Effector memory CD8-positive, alpha-beta T cell (primary cell): ENCODE data around the gene NTF4.
"Not testable (repeated sequence)": the region's sequence is repeated elsewhere in the genome, so short reads cannot be mapped to it uniquely, and the experiment has no call there.

Source experiments
- ATAC-seq: fragments of 150-1000 bp; cut with Tn5 transposase; replicated peaks from 2 replicates; pipeline ENCODE4 v1.10.0; 2021; ENCODE audit warnings: mild to moderate bottlenecking, moderate library complexity
- DNase-seq, 3 experiments: peaks; one replicate each; pipeline ENCODE4 v3.0.0; 2021
- H3K27ac Mint-ChIP-seq, 2 donors: one replicate each; pipeline ENCODE4 v1.8.0; 2022; ENCODE audit warnings: mild to moderate bottlenecking in 2 of 2, mixed read lengths in 2 of 2, moderate library complexity in 2 of 2
- H3K27me3 Mint-ChIP-seq, 2 donors: one replicate each; pipeline ENCODE4 v1.8.0; 2022; ENCODE audit warnings: mixed read lengths in 2 of 2
- H3K36me3 Mint-ChIP-seq: one replicate; pipeline ENCODE4 v1.8.0; 2022; ENCODE audit warnings: mild to moderate bottlenecking, moderate library complexity, mixed read lengths; ENCODE audit not compliant: insufficient read depth
- H3K4me1 Mint-ChIP-seq, 2 donors: one replicate each; pipeline ENCODE4 v1.8.0; 2022; ENCODE audit warnings: low read depth in 2 of 2, mixed read lengths in 2 of 2
- H3K4me3 Mint-ChIP-seq, 2 donors: one replicate each; pipeline ENCODE4 v1.8.0; 2022; ENCODE audit warnings: mild to moderate bottlenecking in 2 of 2, mixed read lengths in 2 of 2, moderate library complexity in 2 of 2
- H3K9me3 Mint-ChIP-seq, 2 donors: one replicate each; pipeline ENCODE4 v1.8.0; 2022; ENCODE audit warnings: mixed read lengths in 2 of 2

The NTF4 gene

GRCh38 chr19:49080392-49080791, 15.8 kb upstream of the NTF4 start:
- no peak overlapping the region for H3K27ac Mint-ChIP-seq
- no peak overlapping the region for H3K4me3 Mint-ChIP-seq
- H3K36me3 Mint-ChIP-seq = peaks cover 13% of the 10 kb centered on the region
- peaks cover 11 to 20% of the 10 kb centered on the region in 2 donors for H3K27me3 Mint-ChIP-seq
- ATAC-seq = no peak
- DNase-seq = no peak
- no peaks in the 10 kb centered on the region for H3K9me3 Mint-ChIP-seq
- H3K4me1 Mint-ChIP-seq = peaks cover 3 to 4% of the 10 kb centered on the region in 2 donors

- not testable (repeated sequence) for H3K4me3 Mint-ChIP-seq, ATAC-seq, H3K9me3 Mint-ChIP-seq, H3K27ac Mint-ChIP-seq, H3K36me3 Mint-ChIP-seq, H3K4me1 Mint-ChIP-seq
- DNase-seq = peak in 1 of 3 experiments; percentile 19
- peaks cover 47 to 66% of the 10 kb centered on the region in 2 donors for H3K27me3 Mint-ChIP-seq
These were observed 10.3 kb upstream of the NTF4 start for GRCh38 chr19:49074869-49075268.

- Mint-ChIP-seq H3K27me3 (peaks cover 58 to 78% of the 10 kb centered on the region in 2 donors), H3K36me3 (no peaks in the 10 kb centered on the region), H3K27ac (no peak overlapping the region), H3K4me1 (peaks cover 7 to 8% of the 10 kb centered on the region in 2 donors), H3K9me3 (peaks cover 0 to 1% of the 10 kb centered on the region in 2 donors), H3K4me3 (peak overlapping the region in 1 of 2 donors; percentile 62)
- DNase-seq (no peak), ATAC-seq (no peak)
These were observed 9.1 kb upstream of the NTF4 start for GRCh38 chr19:49073514-49074378.

GRCh38 chr19:49071860-49072547, 7.4 kb upstream of the NTF4 start:
- peaks cover 70 to 88% of the 10 kb centered on the region in 2 donors for H3K27me3 Mint-ChIP-seq
- H3K4me1 Mint-ChIP-seq = peaks cover 7 to 8% of the 10 kb centered on the region in 2 donors
- H3K27ac Mint-ChIP-seq = no peak overlapping the region
- peaks cover 0 to 1% of the 10 kb centered on the region in 2 donors for H3K9me3 Mint-ChIP-seq
- no peak overlapping the region for H3K4me3 Mint-ChIP-seq
- H3K36me3 Mint-ChIP-seq = no peaks in the 10 kb centered on the region
- ATAC-seq = no peak
- no peak for DNase-seq

- DNase-seq (no peak), ATAC-seq (no peak)
- Mint-ChIP-seq H3K36me3 (no peaks in the 10 kb centered on the region), H3K27me3 (peaks cover 75 to 92% of the 10 kb centered on the region in 2 donors), H3K4me3 (no peak overlapping the region), H3K9me3 (peaks cover 0 to 1% of the 10 kb centered on the region in 2 donors), H3K4me1 (peaks cover 7 to 9% of the 10 kb centered on the region in 2 donors), H3K27ac (no peak overlapping the region)
These were observed 5.8 kb upstream of the NTF4 start for GRCh38 chr19:49070416-49070815.

GRCh38 chr19:49069026-49069425, 4.4 kb upstream of the NTF4 start:
- Mint-ChIP-seq H3K4me1 (peaks cover 7% of the 10 kb centered on the region in 2 donors), H3K27ac (no peak overlapping the region), H3K36me3 (no peaks in the 10 kb centered on the region), H3K27me3 (peaks cover 74 to 91% of the 10 kb centered on the region in 2 donors), H3K4me3 (no peak overlapping the region), H3K9me3 (peaks cover 0 to 1% of the 10 kb centered on the region in 2 donors)
- DNase-seq (no peak), ATAC-seq (no peak)

- Mint-ChIP-seq H3K4me1 (peaks cover 0 to 2% of the 10 kb centered on the region in 2 donors), H3K9me3 (no peaks in the 10 kb centered on the region), H3K4me3 (no peak overlapping the region), H3K27ac (no peak overlapping the region), H3K36me3 (no peaks in the 10 kb centered on the region), H3K27me3 (peaks cover 68 to 88% of the 10 kb centered on the region in 2 donors)
- DNase-seq (no peak), ATAC-seq (no peak)
These were observed 2.9 kb upstream of the NTF4 start for GRCh38 chr19:49067554-49067953.

DNA sequence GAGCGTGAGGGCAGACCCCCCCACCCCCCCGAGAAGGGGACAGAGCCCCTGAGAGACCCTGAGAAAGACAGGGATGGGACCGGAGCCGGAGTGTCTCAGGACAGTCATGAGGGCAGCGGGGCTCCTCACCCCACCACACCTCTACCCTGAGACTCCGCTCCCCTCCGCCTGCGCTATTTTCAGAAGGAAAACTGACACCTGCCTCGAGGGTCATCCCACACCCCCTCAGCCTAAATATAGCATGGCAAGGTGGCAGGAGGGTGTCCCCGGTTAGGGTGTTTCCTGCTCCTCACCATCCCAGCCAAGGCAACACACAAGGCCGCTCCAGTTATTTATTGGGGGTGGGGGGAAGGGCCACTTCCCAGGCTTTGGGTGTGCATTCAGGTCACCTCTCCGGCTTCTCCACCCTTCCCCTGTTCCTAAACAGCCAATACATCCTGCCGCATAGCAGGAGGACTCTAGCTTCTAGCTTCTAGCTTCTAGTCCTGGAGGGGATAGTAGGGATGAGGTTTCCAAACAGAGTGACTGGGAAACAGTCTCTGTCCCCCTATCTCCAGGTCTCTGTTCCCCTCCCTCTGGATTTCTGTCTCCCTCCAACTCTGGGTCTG, 1.4 kb upstream of the NTF4 start:
- Mint-ChIP-seq H3K27me3 (peaks cover 75 to 88% of the 10 kb centered on the region in 2 donors), H3K4me1 (peaks cover 0 to 2% of the 10 kb centered on the region in 2 donors)
- no peak for ATAC-seq

DNA sequence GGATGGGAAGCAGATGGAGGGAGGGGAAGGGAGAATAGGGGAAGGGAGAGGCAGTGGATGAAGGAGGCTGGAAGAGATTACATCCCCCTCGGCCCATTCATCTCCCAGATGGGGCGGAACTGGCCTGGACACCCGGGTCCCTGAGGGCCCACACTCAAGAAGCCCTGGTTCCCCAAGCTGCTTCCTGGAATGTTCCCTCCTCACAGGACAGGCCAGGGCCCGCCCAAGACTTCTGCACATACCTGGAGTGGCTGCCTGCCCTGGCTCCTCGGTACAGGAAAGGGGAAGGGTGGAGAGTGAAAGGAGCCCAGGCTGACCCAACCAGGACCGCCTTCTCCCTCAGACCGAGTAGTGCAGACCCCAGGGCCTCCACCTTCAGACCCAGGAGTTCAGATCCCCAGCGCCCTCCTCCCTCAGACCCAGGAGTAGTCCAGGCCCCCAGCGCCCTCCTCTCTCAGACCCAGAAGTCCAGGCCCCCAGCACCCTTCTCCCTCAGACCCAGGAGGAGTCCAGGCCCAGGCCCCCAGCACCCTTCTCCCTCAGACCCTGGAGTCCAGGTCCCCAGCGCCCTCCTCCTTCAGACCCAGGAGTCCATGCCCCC, 489 bp downstream of the NTF4 start:
- H3K9me3 Mint-ChIP-seq = no peaks in the 10 kb centered on the region
- no peak overlapping the region for H3K27ac Mint-ChIP-seq
- peaks cover 3% of the 10 kb centered on the region for H3K36me3 Mint-ChIP-seq
- H3K27me3 Mint-ChIP-seq = peaks cover 67 to 83% of the 10 kb centered on the region in 2 donors
- DNase-seq = no peak
- no peak for ATAC-seq
- no peak overlapping the region for H3K4me3 Mint-ChIP-seq
- H3K4me1 Mint-ChIP-seq = peaks cover 0 to 2% of the 10 kb centered on the region in 2 donors

More for the DNA sequence above, 1.4 kb upstream of the NTF4 start:
- DNase-seq = no peak
- H3K27ac Mint-ChIP-seq = no peak overlapping the region
- no peaks in the 10 kb centered on the region for H3K36me3 Mint-ChIP-seq
- no peaks in the 10 kb centered on the region for H3K9me3 Mint-ChIP-seq
- no peak overlapping the region for H3K4me3 Mint-ChIP-seq

GRCh38 chr19:49061445-49061844, 3.2 kb downstream of the NTF4 start:
- DNase-seq (no peak), ATAC-seq (no peak)
- Mint-ChIP-seq H3K27me3 (peaks cover 73 to 83% of the 10 kb centered on the region in 2 donors), H3K4me3 (no peak overlapping the region), H3K9me3 (no peaks in the 10 kb centered on the region), H3K27ac (no peak overlapping the region), H3K4me1 (peaks cover 18 to 21% of the 10 kb centered on the region in 2 donors), H3K36me3 (peaks cover 6% of the 10 kb centered on the region)

DNA sequence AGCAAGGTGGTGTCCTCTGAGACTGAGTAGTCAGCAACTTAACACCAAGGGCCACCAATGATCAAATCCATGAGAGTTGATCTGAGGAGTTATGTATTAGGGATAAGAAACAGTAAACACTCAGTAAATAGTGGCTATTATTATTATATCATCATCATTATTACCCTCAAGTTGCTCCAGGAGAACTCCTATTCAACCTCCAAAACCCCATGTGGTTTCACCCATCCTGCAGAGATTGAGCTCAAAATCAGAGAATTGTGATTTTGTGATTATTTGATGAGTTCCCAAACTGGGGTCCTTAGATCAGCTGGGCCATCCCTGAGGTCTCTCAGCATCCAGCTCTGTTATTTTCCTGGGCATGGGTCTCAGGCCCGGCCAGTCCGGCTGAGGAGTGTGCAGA, 3.6 kb downstream of the NTF4 start:
- Mint-ChIP-seq H3K27me3 (peaks cover 69 to 81% of the 10 kb centered on the region in 2 donors), H3K9me3 (no peaks in the 10 kb centered on the region), H3K4me1 (peaks cover 18 to 26% of the 10 kb centered on the region in 2 donors), H3K27ac (no peak overlapping the region), H3K36me3 (peaks cover 6% of the 10 kb centered on the region), H3K4me3 (no peak overlapping the region)
- DNase-seq (no peak), ATAC-seq (no peak)

GRCh38 chr19:49059053-49059452, 5.6 kb downstream of the NTF4 start:
- Mint-ChIP-seq H3K27me3 (peaks cover 55 to 64% of the 10 kb centered on the region in 2 donors), H3K27ac (no peak overlapping the region), H3K4me3 (no peak overlapping the region), H3K36me3 (peaks cover 10% of the 10 kb centered on the region), H3K9me3 (no peaks in the 10 kb centered on the region), H3K4me1 (peaks cover 18 to 27% of the 10 kb centered on the region in 2 donors)
- DNase-seq = no peak
- ATAC-seq = no peak

GRCh38 chr19:49058562-49058961, 6.1 kb downstream of the NTF4 start:
- Mint-ChIP-seq H3K9me3 (no peaks in the 10 kb centered on the region), H3K36me3 (peaks cover 10% of the 10 kb centered on the region), H3K4me1 (peaks cover 18 to 27% of the 10 kb centered on the region in 2 donors), H3K27ac (no peak overlapping the region), H3K4me3 (peak overlapping the region; percentile 84 to 87), H3K27me3 (peaks cover 50 to 59% of the 10 kb centered on the region in 2 donors)
- ATAC-seq = no peak
- no peak for DNase-seq
